Adrenal gland (tissue), 12 donors: ENCODE measurements around the gene SVIL. TPM values are rescaled to one million over a fixed set of nuclear protein-coding genes. Genes with fewer than 3 reads are reported as not detected.

Experiments
- DNase-seq, 7 donors: peaks; one replicate each; pipeline ENCODE4 v3.0.0-alpha.2; 2019 to 2020
- H3K27ac ChIP-seq, 5 donors: fragments of 200-600 bp; sonication (generic) in 4 of 5; 1 replicate in 3 of 5; 2 replicates in 2 of 5; pipeline versions ENCODE4 v1.5.1 to v1.8.0; 2016 to 2020; ENCODE audit warnings: mild to moderate bottlenecking in 1 of 5
- H3K27me3 ChIP-seq: fragments of 200-600 bp; 2 replicates; pipeline ENCODE4 v1.8.0; 2021
- H3K36me3 ChIP-seq, 2 donors: fragments of 200-600 bp; replicated peaks in 1 of 2; 1 replicate in 1 of 2; 2 replicates in 1 of 2; pipeline versions ENCODE4 v1.5.1 to v1.8.0; 2018 to 2022
- H3K4me1 ChIP-seq, 2 donors: fragments of 200-600 bp; replicated peaks in 1 of 2; 1 replicate in 1 of 2; 2 replicates in 1 of 2; pipeline versions ENCODE4 v1.5.1 to v1.8.0; 2018 to 2021
- H3K4me3 ChIP-seq, 4 donors: fragments of 200-600 bp; sonication (generic) in 3 of 4; one replicate each; pipeline ENCODE4 v1.5.1; 2016 to 2018
- H3K9me3 ChIP-seq, 3 donors: fragments of 200-600 bp; sonication (generic) in 1 of 3; replicated peaks in 1 of 3; 1 replicate in 2 of 3; 2 replicates in 1 of 3; pipeline versions ENCODE4 v1.5.1 to v1.8.0; 2016 to 2021
- CTCF ChIP-seq, 6 experiments: fragments of 450-650 bp in 4 of 6; fragments of 200-600 bp in 2 of 6; sonication (generic) in 1 of 6; IDR thresholded peaks; 1 replicate in 5 of 6; 2 replicates in 1 of 6; pipeline versions ENCODE4 v1.5.1 to v1.8.0; 2016 to 2021; ENCODE audit warnings: antibody characterized with exemption in 6 of 6, mild to moderate bottlenecking in 2 of 6, moderate library complexity in 1 of 6
- POLR2A ChIP-seq, 2 donors: fragments of 450-650 bp; IDR thresholded peaks; one replicate each; pipeline ENCODE4 v1.6.1; 2017; ENCODE audit warnings: antibody characterized with exemption in 2 of 2, mild to moderate bottlenecking in 2 of 2, moderate library complexity in 1 of 2
- WGBS, 4 donors: extraction: QIAGEN DNeasy Blood & Tissue Kit in 2 of 4; methylation state at CpG; one replicate each; pipeline versions ENCODE4 v1.1.5 to v1.1.7; 2013 to 2017; 5-methylcytosine and 5-hydroxymethylcytosine counted together
- intact Hi-C, 2 donors: fragments of 100-400 bp; cut with DNase I; formaldehyde crosslinking; loops; one replicate each; pipeline versions ENCODE4 v1.14.1 to v1.15.0; 2022 to 2023
- polyA plus RNA-seq, 3 donors: library from polyadenylated mRNA; stranded (reverse); fragments of 200-250 nt in 2 of 3; fragments of 350-450 nt in 1 of 3; fragmentation: Illumina TruSeq in 1 of 3; extraction: RNeasy Lipid Tissue Mini Kit (QIAGEN cat#74804) in 1 of 3; gene quantifications; one replicate each; pipeline ENCODE4 v1.2.3, GENCODE V29; 2013 to 2014
- total RNA-seq, 9 donors: library from RNA; depleted of rRNA in 4 of 9; stranded (reverse); fragments of >200 nt in 4 of 9; fragments of 120-200 nt in 1 of 9; fragmentation: NEBNext Ultra II Directional in 1 of 9; extraction: Animal tissue kit (Norgen Biotek cat#: 25700) in 1 of 9; gene quantifications; one replicate each; pipeline versions ENCODE4 v1.1.0 to v1.2.4, GENCODE V29; 2013 to 2023
- donor health status: healthy with polysubstance abuse.
- donor health status: Bipolar disorder and iron deficiency.
- donor health status: DM: yes; HTN: yes; CAD: no.
- donor health status: DM: no; HTN: no; CAD: no.
- donor health status: DM: no; HTN: no; CAD: no.
- donor health status: DM: yes; HTN: yes; CAD: no.

SVIL gene
- total and polyA plus RNA-seq, 12 donors: 6.7 to 73.1 (median 26.0) TPM

GRCh38 chr10:29532256-29532878 is 102.4 kb downstream of the SVIL start:
- 90 to 95% (median 93%) methylated on average over 19 of the region's 19 CpGs for WGBS, 4 donors
- no peaks in the 10 kb centered on the region for H3K27me3 ChIP-seq
- H3K36me3 ChIP-seq: no peaks in the 10 kb centered on the region

DNA sequence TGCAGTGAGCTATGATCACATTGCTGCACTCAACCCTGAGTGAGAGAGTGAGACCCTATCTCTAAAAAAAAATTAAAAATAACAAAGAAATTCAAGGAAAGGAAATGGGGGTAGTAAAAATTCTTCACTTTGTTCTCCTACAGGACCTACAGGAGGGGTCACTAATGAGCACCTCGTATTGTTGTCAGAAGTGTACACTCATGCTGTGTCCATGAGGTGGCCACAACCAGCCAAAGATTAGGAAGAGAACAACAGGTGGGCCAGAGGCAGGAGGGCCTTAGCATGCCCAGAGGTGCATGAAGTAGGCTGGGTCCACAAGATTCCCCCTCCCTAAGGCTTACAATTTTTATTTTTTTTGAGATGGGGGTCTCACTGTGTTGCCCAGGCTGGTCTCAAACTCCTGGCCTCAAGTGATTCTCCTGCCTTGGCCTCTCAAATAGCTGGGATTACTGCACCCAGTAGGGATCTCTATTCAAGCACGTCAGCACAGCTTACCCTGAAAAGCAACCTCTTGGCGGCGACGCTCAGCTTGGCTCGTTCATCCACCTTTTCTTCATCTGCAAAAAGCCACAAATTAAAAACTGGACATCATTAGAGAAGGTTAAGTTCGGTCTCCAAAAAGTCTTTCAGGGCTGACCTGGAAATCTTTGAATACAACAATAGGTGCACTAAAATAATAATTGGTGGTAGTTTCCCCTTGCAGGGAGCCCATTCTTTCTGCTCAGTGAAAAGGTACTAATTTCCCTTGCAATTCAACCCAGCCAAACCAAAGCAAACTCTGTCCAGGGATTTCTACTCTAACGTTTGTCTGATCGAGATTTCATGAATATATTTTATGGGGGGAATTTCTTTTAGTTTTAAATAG is 104.4 kb downstream of the SVIL start:
- H3K27me3 ChIP-seq: no peaks in the 10 kb centered on the region
- WGBS, 4 donors: 75 to 84% (median 81%) methylated on average over 9 of the region's 9 CpGs
- H3K36me3 ChIP-seq: no peaks in the 10 kb centered on the region
- peak in 1 of 7 donors; percentile 29 for DNase-seq
- H3K9me3 ChIP-seq: no peaks in the 10 kb centered on the region
- no peak overlapping the region for H3K4me3 ChIP-seq
- intact Hi-C loops: loop anchor here in 1 of 2 donors (10.0 kb wide), 1 partner anchor 314 kb away; no protein-coding TSS in a partner anchor
- H3K27ac ChIP-seq: no peak overlapping the region
- no peaks in the 10 kb centered on the region for H3K4me1 ChIP-seq
- TF ChIP-seq CTCF (IDR thresholded peaks at IDR 0.05): no peak
- no peak for TF ChIP-seq POLR2A (IDR thresholded peaks at IDR 0.05)

More at GRCh38 chr10:29532256-29532878, 102.4 kb downstream of the SVIL start:
- Histone ChIP-seq H3K27ac (no peak overlapping the region), H3K4me1 (peaks cover 0 to 8% of the 10 kb centered on the region in 2 donors), H3K4me3 (no peak overlapping the region), H3K9me3 (no peaks in the 10 kb centered on the region)
- DNase-seq: peak in 1 of 7 donors; percentile 46
- intact Hi-C loops: loop anchor here in 1 of 2 donors (10.0 kb wide), 1 partner anchor 312 kb away; no protein-coding TSS in a partner anchor
- no peak for TF ChIP-seq POLR2A (IDR thresholded peaks at IDR 0.05)
- no peak for TF ChIP-seq CTCF (IDR thresholded peaks at IDR 0.05)

- H3K27me3 ChIP-seq: no peaks in the 10 kb centered on the region
- no peaks in the 10 kb centered on the region for H3K9me3 ChIP-seq
- H3K4me1 ChIP-seq: no peaks in the 10 kb centered on the region
- TF ChIP-seq POLR2A (IDR thresholded peaks at IDR 0.05) (no peak), CTCF (IDR thresholded peaks at IDR 0.05) (no peak)
- no peak overlapping the region for H3K4me3 ChIP-seq
- H3K36me3 ChIP-seq: peaks cover 0 to 2% of the 10 kb centered on the region in 2 donors
- intact Hi-C loops: no loop called here
- 75 to 87% (median 84%) methylated on average over 6 of the region's 6 CpGs for WGBS, 4 donors
- DNase-seq: peak in 1 of 7 donors; percentile 9
- H3K27ac ChIP-seq: no peak overlapping the region
Measured at GRCh38 chr10:29529146-29529545, 105.6 kb downstream of the SVIL start.

- H3K27me3 ChIP-seq: no peaks in the 10 kb centered on the region
- no peak for TF ChIP-seq POLR2A (IDR thresholded peaks at IDR 0.05)
- no peak for TF ChIP-seq CTCF (IDR thresholded peaks at IDR 0.05)
- WGBS, 4 donors: 84 to 95% (median 91%) methylated on average over 7 of the region's 7 CpGs
- H3K4me1 ChIP-seq: peaks cover 0 to 8% of the 10 kb centered on the region in 2 donors
- H3K36me3 ChIP-seq: peaks cover 0 to 17% of the 10 kb centered on the region in 2 donors
- intact Hi-C loops: no loop called here
- no peak overlapping the region for H3K27ac ChIP-seq
- DNase-seq: no peak
- H3K4me3 ChIP-seq: no peak overlapping the region
- no peaks in the 10 kb centered on the region for H3K9me3 ChIP-seq
Measured at GRCh38 chr10:29525762-29526161, 109.0 kb downstream of the SVIL start.
